Hepatocyte (in vitro differentiated cells): ENCODE results near the gene ZFHX3. TPM values are rescaled to one million over a fixed set of nuclear protein-coding genes. Genes with fewer than 3 reads are reported as not detected.

Experiments used
- DNase-seq: peaks from one replicate; pipeline ENCODE4 v3.0.0-alpha.2; 2016; ENCODE audit warnings: low spot score
- H2AFZ ChIP-seq: fragments of 200-600 bp; sonication (generic); 2 replicates; pipeline ENCODE4 v1.6.0; 2016; ENCODE audit warnings: antibody characterized with exemption, mild to moderate bottlenecking
- H3K27ac ChIP-seq: fragments of 200-600 bp; sonication (generic); 2 replicates; pipeline ENCODE4 v1.5.1; 2016; ENCODE audit warnings: mild to moderate bottlenecking
- H3K27me3 ChIP-seq: fragments of 200-600 bp; sonication (generic); 2 replicates; pipeline ENCODE4 v1.6.1; 2016
- H3K36me3 ChIP-seq: fragments of 200-600 bp; sonication (generic); replicated peaks from 2 replicates; pipeline ENCODE4 v1.5.1; 2016; ENCODE audit warnings: low read depth; ENCODE audit not compliant: insufficient read depth
- H3K4me1 ChIP-seq: fragments of 200-600 bp; sonication (generic); 2 replicates; pipeline ENCODE4 v1.5.1; 2016; ENCODE audit warnings: mild to moderate bottlenecking, moderate library complexity; ENCODE audit not compliant: insufficient read depth
- H3K4me2 ChIP-seq: fragments of 200-600 bp; sonication (generic); 2 replicates; pipeline ENCODE4 v1.6.0; 2016
- H3K4me3 ChIP-seq: fragments of 200-600 bp; sonication (generic); 2 replicates; pipeline ENCODE4 v1.5.1; 2016; ENCODE audit warnings: mild to moderate bottlenecking
- H3K79me2 ChIP-seq: fragments of 200-600 bp; sonication (generic); 2 replicates; pipeline ENCODE4 v1.6.0; 2017; ENCODE audit warnings: mild to moderate bottlenecking
- H3K9me2 ChIP-seq: fragments of 200-600 bp; sonication (generic); replicated peaks from 2 replicates; pipeline ENCODE4 v1.6.0; 2017; ENCODE audit warnings: mild to moderate bottlenecking; ENCODE audit not compliant: insufficient read depth
- H3K9me3 ChIP-seq: fragments of 200-600 bp; sonication (generic); 2 replicates; pipeline ENCODE4 v1.5.1; 2016; ENCODE audit warnings: low read depth, mild to moderate bottlenecking
- H4K20me1 ChIP-seq: fragments of 200-600 bp; sonication (generic); 2 replicates; pipeline ENCODE4 v1.6.0; 2016; ENCODE audit warnings: mild to moderate bottlenecking; ENCODE audit not compliant: insufficient read depth, poor library complexity, severe bottlenecking
- EZH2 ChIP-seq: fragments of 200-600 bp; sonication (generic); IDR thresholded peaks from 2 replicates; pipeline ENCODE4 v1.6.1; 2016; ENCODE audit warnings: antibody characterized with exemption, mild to moderate bottlenecking, borderline replicate concordance
- EZH2phosphoT487 ChIP-seq: fragments of 200-600 bp; sonication (generic); IDR thresholded peaks from one replicate; pipeline ENCODE4 v1.6.1; 2018; ENCODE audit warnings: antibody characterized with exemption, mild to moderate bottlenecking, low read depth, moderate library complexity; ENCODE audit not compliant: unreplicated experiment, severe bottlenecking
- WGBS: methylation state at CpG from one replicate; pipeline ENCODE4 v1.1.6; 2016; ENCODE audit warnings: low lambda C conversion rate; ENCODE audit errors: missing lambda C conversion rate; 5-methylcytosine and 5-hydroxymethylcytosine counted together
- polyA plus RNA-seq: library from polyadenylated mRNA; unstranded; fragments of >200 nt; fragmentation: Nextera tagmentation; extraction: Ambion mirVana; gene quantifications from 2 replicates; pipeline ENCODE4 v1.2.1, GENCODE V29; 2016
- total RNA-seq: library from RNA; depleted of rRNA; stranded (reverse); fragments of >200 nt; gene quantifications from 2 replicates; pipeline ENCODE4 v1.2.3, GENCODE V29; 2014
- TF ChIP-seq, protein P1 (sequence below): fragments of 200-600 bp; sonication (generic); IDR thresholded peaks from 2 replicates; pipeline ENCODE4 v1.5.1; 2016; ENCODE audit warnings: antibody characterized with exemption, mild to moderate bottlenecking; ENCODE audit not compliant: poor library complexity

ZFHX3 gene
- total and polyA plus RNA-seq, 2 experiments from 2014 or later, result 6.4 to 11.6 TPM

DNA sequence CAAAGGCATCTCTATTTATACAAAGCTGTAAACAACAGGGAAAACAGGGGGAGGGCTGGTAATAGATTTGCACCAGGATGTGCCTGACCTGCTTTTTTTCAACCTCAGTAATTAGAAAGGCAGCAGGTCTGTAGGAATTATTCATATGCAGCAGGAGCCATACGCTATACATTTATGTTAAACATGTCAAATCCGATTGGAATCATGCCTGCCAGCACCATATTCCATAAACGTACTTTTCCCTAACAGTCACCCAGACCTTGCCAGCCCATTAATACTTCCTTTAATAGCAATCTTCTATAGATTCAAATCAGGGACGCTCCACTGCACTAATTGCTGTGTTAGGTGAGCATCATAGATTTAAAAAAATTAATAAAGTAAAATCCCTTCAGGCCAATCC, 223.9 kb downstream of the ZFHX3 start:
- WGBS, result 86% methylated on average over 4 of the region's 4 CpGs
- no peak for DNase-seq
- no peaks in the 10 kb centered on the region for H4K20me1 ChIP-seq

DNA sequence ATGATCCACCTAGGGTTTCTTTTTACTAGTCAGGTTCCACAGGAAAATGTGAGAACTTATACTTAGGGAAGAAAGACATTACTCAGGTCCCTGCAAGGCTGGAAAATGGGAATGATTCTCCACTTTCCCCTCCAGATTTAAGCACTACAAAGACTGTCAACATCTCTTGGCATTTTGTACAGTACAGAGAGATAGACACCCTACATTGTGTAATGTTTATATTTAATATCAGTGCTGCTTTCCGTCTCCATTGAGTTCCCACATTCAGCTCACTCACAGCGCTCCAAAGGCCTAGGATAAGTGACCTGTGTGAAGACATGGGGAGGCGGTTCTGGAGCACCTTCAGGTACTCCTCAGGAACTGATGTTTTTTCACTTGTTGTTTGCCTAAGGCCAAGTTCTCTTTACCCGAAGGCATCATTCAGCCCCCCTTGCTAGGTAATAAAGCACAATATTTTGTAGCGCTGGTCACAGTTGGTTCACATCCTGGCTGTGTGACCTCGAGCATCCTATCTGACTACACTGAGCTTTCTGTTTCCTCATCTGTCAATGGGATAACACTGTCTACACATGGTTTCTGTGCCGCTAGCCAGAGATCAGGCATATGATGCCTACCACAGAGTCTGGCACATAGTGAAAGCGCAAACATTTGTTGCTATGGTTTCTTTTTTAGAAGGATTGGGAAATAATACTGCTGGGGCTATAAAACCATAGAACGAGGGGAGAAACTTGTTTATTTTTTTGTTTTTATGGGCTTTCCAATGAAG, 226.6 kb downstream of the ZFHX3 start:
- H3K4me2 ChIP-seq, result no peak overlapping the region
- no peak overlapping the region for H3K4me3 ChIP-seq
- H3K4me1 ChIP-seq, result peaks cover 4% of the 10 kb centered on the region
- H3K27me3 ChIP-seq, result no peaks in the 10 kb centered on the region
- H4K20me1 ChIP-seq, result no peaks in the 10 kb centered on the region
- TF ChIP-seq EZH2phosphoT487 (no peak), EZH2 (no peak)
- TF ChIP-seq, protein P1, sequence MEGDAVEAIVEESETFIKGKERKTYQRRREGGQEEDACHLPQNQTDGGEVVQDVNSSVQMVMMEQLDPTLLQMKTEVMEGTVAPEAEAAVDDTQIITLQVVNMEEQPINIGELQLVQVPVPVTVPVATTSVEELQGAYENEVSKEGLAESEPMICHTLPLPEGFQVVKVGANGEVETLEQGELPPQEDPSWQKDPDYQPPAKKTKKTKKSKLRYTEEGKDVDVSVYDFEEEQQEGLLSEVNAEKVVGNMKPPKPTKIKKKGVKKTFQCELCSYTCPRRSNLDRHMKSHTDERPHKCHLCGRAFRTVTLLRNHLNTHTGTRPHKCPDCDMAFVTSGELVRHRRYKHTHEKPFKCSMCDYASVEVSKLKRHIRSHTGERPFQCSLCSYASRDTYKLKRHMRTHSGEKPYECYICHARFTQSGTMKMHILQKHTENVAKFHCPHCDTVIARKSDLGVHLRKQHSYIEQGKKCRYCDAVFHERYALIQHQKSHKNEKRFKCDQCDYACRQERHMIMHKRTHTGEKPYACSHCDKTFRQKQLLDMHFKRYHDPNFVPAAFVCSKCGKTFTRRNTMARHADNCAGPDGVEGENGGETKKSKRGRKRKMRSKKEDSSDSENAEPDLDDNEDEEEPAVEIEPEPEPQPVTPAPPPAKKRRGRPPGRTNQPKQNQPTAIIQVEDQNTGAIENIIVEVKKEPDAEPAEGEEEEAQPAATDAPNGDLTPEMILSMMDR, result no peak
- no peaks in the 10 kb centered on the region for H3K9me2 ChIP-seq
- no peak overlapping the region for H2AFZ ChIP-seq
- no peaks in the 10 kb centered on the region for H3K9me3 ChIP-seq
- DNase-seq, result no peak
- H3K79me2 ChIP-seq, result peaks cover 4% of the 10 kb centered on the region
- 79% methylated on average over 9 of the region's 9 CpGs for WGBS
- no peak overlapping the region for H3K27ac ChIP-seq
- H3K36me3 ChIP-seq, result no peaks in the 10 kb centered on the region

More for the DNA sequence above, 223.9 kb downstream of the ZFHX3 start:
- no peak overlapping the region for H3K27ac ChIP-seq
- no peaks in the 10 kb centered on the region for H3K36me3 ChIP-seq
- H2AFZ ChIP-seq, result no peak overlapping the region
- TF ChIP-seq, protein P1, result no peak
- TF ChIP-seq EZH2phosphoT487 (no peak), EZH2 (no peak)
- no peak overlapping the region for H3K4me2 ChIP-seq
- peaks cover 6% of the 10 kb centered on the region for H3K4me1 ChIP-seq
- H3K9me3 ChIP-seq, result no peaks in the 10 kb centered on the region
- peaks cover 8% of the 10 kb centered on the region for H3K79me2 ChIP-seq
- no peaks in the 10 kb centered on the region for H3K27me3 ChIP-seq
- no peak overlapping the region for H3K4me3 ChIP-seq
- H3K9me2 ChIP-seq, result no peaks in the 10 kb centered on the region

DNA sequence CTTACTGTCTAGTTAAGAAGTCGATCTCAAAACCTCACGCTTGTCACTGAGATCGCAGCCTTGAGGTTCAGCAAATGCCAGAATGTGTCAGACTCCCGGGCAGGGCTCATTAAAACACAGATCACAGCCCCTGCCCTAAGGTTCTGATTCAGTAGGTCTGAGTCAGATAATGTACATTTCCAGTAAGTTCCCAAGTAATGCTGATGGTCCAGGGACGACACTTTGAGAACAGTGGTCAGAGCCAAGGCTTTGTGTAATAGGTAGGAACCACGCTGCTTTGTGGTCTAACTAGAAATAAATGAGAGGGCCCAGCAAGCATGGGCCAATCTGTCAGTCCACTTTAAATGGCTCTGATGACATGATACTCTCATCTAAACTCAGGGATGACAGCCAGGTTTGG, 228.6 kb downstream of the ZFHX3 start:
- H3K4me2 ChIP-seq, result no peak overlapping the region
- H3K79me2 ChIP-seq, result peaks cover 7% of the 10 kb centered on the region
- 67% methylated on average over 6 of the region's 6 CpGs for WGBS

More for the DNA sequence above, 228.6 kb downstream of the ZFHX3 start:
- Histone ChIP-seq H3K4me1 (peaks cover 4% of the 10 kb centered on the region), H3K9me3 (no peaks in the 10 kb centered on the region), H3K4me3 (no peak overlapping the region), H4K20me1 (peaks cover 4% of the 10 kb centered on the region), H3K27me3 (no peaks in the 10 kb centered on the region), H2AFZ (no peak overlapping the region), H3K9me2 (no peaks in the 10 kb centered on the region), H3K36me3 (no peaks in the 10 kb centered on the region), H3K27ac (no peak overlapping the region)
- no peak for DNase-seq
- TF ChIP-seq, protein P1, result no peak
- no peak for TF ChIP-seq EZH2phosphoT487
- no peak for TF ChIP-seq EZH2
